Heart right ventricle (tissue), 16 donors: ENCODE data around the gene SALL3. TPM values are rescaled to one million over a fixed set of nuclear protein-coding genes. Genes with fewer than 3 reads are reported as not detected.
A peak's percentile ranks its signal among the peaks of the same experiment; 100 is the strongest.

Experiments used
- ATAC-seq, 8 donors: fragments of 200-7000 bp; cut with Tn5 transposase; one replicate each; pipeline ENCODE4 v1.9.1; 2020; ENCODE audit warnings: mild to moderate bottlenecking in 8 of 8, moderate library complexity in 8 of 8, moderate number of reproducible peaks in 1 of 8
- DNase-seq, 2 donors: peaks; one replicate each; pipeline ENCODE4 v3.0.0-alpha.2; 2020
- H3K27ac ChIP-seq, 10 donors: fragments of 200-600 bp; sonication (generic) in 2 of 10; one replicate each; pipeline versions ENCODE4 v1.5.0 to v1.8.0; 2020 to 2022; ENCODE audit warnings: mild to moderate bottlenecking in 3 of 10
- H3K27me3 ChIP-seq, 7 donors: fragments of 200-600 bp; one replicate each; pipeline ENCODE4 v1.8.0; 2021 to 2022; ENCODE audit warnings: mild to moderate bottlenecking in 2 of 7
- H3K36me3 ChIP-seq, 9 donors: fragments of 200-600 bp; sonication (generic) in 1 of 9; one replicate each; pipeline versions ENCODE4 v1.5.0 to v1.8.0; 2020 to 2022; ENCODE audit warnings: mild to moderate bottlenecking in 2 of 9
- H3K4me1 ChIP-seq, 9 donors: fragments of 200-600 bp; sonication (generic) in 1 of 9; one replicate each; pipeline versions ENCODE4 v1.5.0 to v1.8.0; 2020 to 2022; ENCODE audit warnings: mild to moderate bottlenecking in 4 of 9
- H3K4me3 ChIP-seq, 10 donors: fragments of 200-600 bp; sonication (generic) in 2 of 10; one replicate each; pipeline versions ENCODE4 v1.5.0 to v1.8.0; 2020 to 2022; ENCODE audit warnings: mild to moderate bottlenecking in 7 of 10, moderate library complexity in 2 of 10
- H3K9me3 ChIP-seq, 11 donors: fragments of 200-600 bp in 10 of 11; sonication (generic) in 2 of 11; one replicate each; pipeline versions ENCODE4 v1.5.0 to v1.8.0; 2013 to 2022; ENCODE audit warnings: mild to moderate bottlenecking in 2 of 11, control low read depth in 1 of 11, moderate library complexity in 1 of 11
- CTCF ChIP-seq, 9 donors: fragments of 200-600 bp; sonication (generic) in 2 of 9; IDR thresholded peaks; one replicate each; pipeline versions ENCODE4 v1.5.0 to v1.8.0; 2021 to 2022; ENCODE audit warnings: antibody characterized with exemption in 9 of 9, mild to moderate bottlenecking in 5 of 9, moderate library complexity in 1 of 9
- WGBS, 2 donors: extraction: QIAGEN DNeasy Blood & Tissue Kit; methylation state at CpG; one replicate each; pipeline ENCODE4 v1.1.7; 2013; ENCODE audit warnings: inconsistent platforms in 1 of 2; 5-methylcytosine and 5-hydroxymethylcytosine counted together
- intact Hi-C, 10 donors: fragments of 100-400 bp; cut with DNase I; formaldehyde crosslinking; loops; one replicate each; pipeline versions ENCODE4 v1.11.1 to v1.14.2; 2022
- polyA plus RNA-seq, 2 donors: library from polyadenylated mRNA; stranded (reverse); fragments of 200-250 nt; gene quantifications; one replicate each; pipeline ENCODE4 v1.2.3, GENCODE V29; 2013
- total RNA-seq, 10 donors: library from RNA; stranded (reverse); fragmentation: NEBNext Ultra II Directional in 3 of 10; extraction: Animal tissue kit (Norgen Biotek cat#: 25700) in 3 of 10; gene quantifications; one replicate each; pipeline versions ENCODE4 v1.2.1 to v1.2.4, GENCODE V29; 2021 to 2023
- donor health status: Arrhythmogenic right ventricular cardiomyopathy.
- donor health status: ischemic (EF 13 %, LVEDD 7.1; RV severe dilation, severe dysfunction).
- donor health status: healthy with polysubstance abuse.
- donor health status: DM: no; HTN: yes; CAD: no.
- donor health status: DM: no; HTN: no; CAD: no.
- donor health status: ischemic (EF 25% LVEDD 6.9; RV normal size, moderate dysfunction).
- donor health status: ischemic (EF 25% LVEDD 5.7; RV mildly dilated, moderate dysfunction).
- donor health status: healthy.
- donor health status: DM: yes; HTN: yes; CAD: no.
- donor health status: Ischemic cardiomyopathy.
- donor health status: ischemic (EF 35%, LVEDD 5.7; RV mildly dilated, moderate dysfunction).
- donor health status: nonischemic (EF 11% LVEDD 7.7; RV severe dilation, severe dysfunction).
- donor health status: DM: yes; HTN: yes; CAD: no.
- donor health status: PGD.
- donor health status: ischemic (EF 29% LVEDD 5.4; RV normal size, mild dysfunction).
- donor health status: nonischemic (EF 23%, LVEDD 6.1; RV moderate dilation, normal function).

SALL3 gene
- total and polyA plus RNA-seq, 12 donors, result 0.06 to 1.2 (median 0.17) TPM; not detected in 1

GRCh38 chr18:78972930-78973331, 6.7 kb upstream of the SALL3 start:
- Histone ChIP-seq H3K4me1 (peaks cover 0 to 19% (median 14%) of the 10 kb centered on the region in 9 donors), H3K27me3 (peaks cover 26 to 96% (median 80%) of the 10 kb centered on the region in 7 donors), H3K4me3 (peak overlapping the region in 2 of 10 donors; percentile 5 to 22), H3K36me3 (no peaks in the 10 kb centered on the region), H3K27ac (no peak overlapping the region), H3K9me3 (no peaks in the 10 kb centered on the region)
- 3 to 4% methylated on average over 31 of the region's 31 CpGs for WGBS, 2 donors
- intact Hi-C loops, result no loop called here
- DNase-seq, result no peak
- ATAC-seq, result no peak
- TF ChIP-seq CTCF (IDR thresholded peaks at IDR 0.05), result no peak

- Histone ChIP-seq H3K27me3 (peaks cover 29 to 99% (median 86%) of the 10 kb centered on the region in 7 donors), H3K27ac (no peak overlapping the region), H3K9me3 (no peaks in the 10 kb centered on the region), H3K36me3 (no peaks in the 10 kb centered on the region), H3K4me1 (peaks cover 0 to 19% (median 14%) of the 10 kb centered on the region in 9 donors), H3K4me3 (peak overlapping the region in 5 of 10 donors; percentile 8 to 22 (median 14))
- intact Hi-C loops, result no loop called here
- peak in 2 of 8 donors; percentile 17 to 47 for ATAC-seq
- no peak for DNase-seq
- no peak for TF ChIP-seq CTCF (IDR thresholded peaks at IDR 0.05)
- WGBS, 2 donors, result 2% methylated on average over 81 to 82 of the region's 82 CpGs
These were observed 6.1 kb upstream of the SALL3 start for GRCh38 chr18:78973357-78974083.

- Histone ChIP-seq H3K9me3 (no peaks in the 10 kb centered on the region), H3K27me3 (peaks cover 32 to 99% (median 91%) of the 10 kb centered on the region in 7 donors), H3K4me3 (peak overlapping the region in 7 of 10 donors; percentile 8 to 22 (median 14)), H3K4me1 (peaks cover 0 to 19% (median 14%) of the 10 kb centered on the region in 9 donors), H3K27ac (no peak overlapping the region), H3K36me3 (no peaks in the 10 kb centered on the region)
- ATAC-seq, result no peak
- intact Hi-C loops, result no loop called here
- WGBS, 2 donors, result 0 to 1% methylated on average over 77 of the region's 77 CpGs
- no peak for TF ChIP-seq CTCF (IDR thresholded peaks at IDR 0.05)
- no peak for DNase-seq
These were observed 5.4 kb upstream of the SALL3 start for GRCh38 chr18:78974115-78974761.

- peaks cover 34 to 93% (median 90%) of the 10 kb centered on the region in 7 donors for H3K27me3 ChIP-seq
- no peak for ATAC-seq
These were observed 4.3 kb upstream of the SALL3 start for GRCh38 chr18:78975292-78975691.

More at GRCh38 chr18:78975292-78975691, 4.3 kb upstream of the SALL3 start:
- Histone ChIP-seq H3K4me3 (no peak overlapping the region), H3K27ac (no peak overlapping the region), H3K36me3 (no peaks in the 10 kb centered on the region), H3K4me1 (peaks cover 0 to 19% (median 14%) of the 10 kb centered on the region in 9 donors), H3K9me3 (no peaks in the 10 kb centered on the region)
- no peak for DNase-seq
- 7 to 9% methylated on average over 10 of the region's 10 CpGs for WGBS, 2 donors
- intact Hi-C loops, result no loop called here
- TF ChIP-seq CTCF (IDR thresholded peaks at IDR 0.05), result no peak
